NCI-H510A (cell line): ENCODE results near the gene PACRG.
"Not testable (repeated sequence)": the region's sequence is repeated elsewhere in the genome, so short reads cannot be mapped to it uniquely, and the experiment has no call there.

Experiments used
- DNase-seq: peaks from one replicate; lab custom pipeline; 2025; lab: John Stamatoyannopoulos, UW

Gene PACRG

DNA sequence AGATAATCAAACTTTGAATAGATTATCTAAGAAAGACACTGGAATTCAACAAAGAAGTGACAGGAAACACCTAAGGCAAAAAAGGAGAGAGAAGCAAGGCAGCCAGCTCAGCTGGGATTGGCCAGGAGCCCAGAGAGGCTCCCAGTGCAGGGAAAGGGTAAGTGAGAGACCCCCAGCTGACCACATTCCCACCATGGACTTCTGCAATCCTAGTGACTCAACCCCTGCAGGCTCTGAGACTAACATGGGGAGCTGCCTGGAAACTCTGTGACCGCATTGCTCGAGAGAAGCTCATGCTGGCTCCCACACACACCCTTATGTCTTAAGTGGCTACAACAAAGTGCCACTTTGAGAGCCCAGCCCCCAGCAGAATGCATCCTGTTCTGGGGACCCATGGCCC, 215.1 kb downstream of the PACRG start:
- no peak for DNase-seq

- no peak for DNase-seq
Observed at GRCh38 chr6:162943369-162943768, 215.6 kb downstream of the PACRG start.

- no peak for DNase-seq
Observed at GRCh38 chr6:162951164-162951743, 223.5 kb downstream of the PACRG start.

GRCh38 chr6:162952423-162952822, 224.6 kb downstream of the PACRG start:
- no peak for DNase-seq

DNA sequence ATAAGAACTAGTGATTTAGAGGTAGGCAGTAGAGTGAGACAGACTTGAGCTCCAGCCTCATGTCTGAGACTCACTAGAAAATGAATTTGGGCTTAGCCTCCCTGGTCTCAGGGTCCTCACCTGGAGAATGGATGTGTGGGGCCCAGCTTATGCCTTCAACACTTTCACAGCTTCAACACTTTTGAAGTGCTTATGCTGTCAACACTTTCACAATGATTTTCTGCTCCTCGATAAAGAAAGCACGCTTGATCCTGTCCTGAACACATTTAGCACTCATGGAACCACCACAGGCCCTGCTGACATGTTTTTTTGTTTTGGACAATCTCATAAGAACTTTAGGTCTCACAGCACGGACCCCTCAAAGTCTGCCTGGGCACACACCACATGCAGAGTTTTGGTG, 229.3 kb downstream of the PACRG start:
- DNase-seq: no peak

GRCh38 chr6:162960679-162961457, 233.1 kb downstream of the PACRG start:
- DNase-seq: no peak

- DNase-seq: no peak
Observed at GRCh38 chr6:162962093-162962492, 234.3 kb downstream of the PACRG start.

- DNase-seq: no peak
Observed at GRCh38 chr6:162963861-162964260, 236.1 kb downstream of the PACRG start.

DNA sequence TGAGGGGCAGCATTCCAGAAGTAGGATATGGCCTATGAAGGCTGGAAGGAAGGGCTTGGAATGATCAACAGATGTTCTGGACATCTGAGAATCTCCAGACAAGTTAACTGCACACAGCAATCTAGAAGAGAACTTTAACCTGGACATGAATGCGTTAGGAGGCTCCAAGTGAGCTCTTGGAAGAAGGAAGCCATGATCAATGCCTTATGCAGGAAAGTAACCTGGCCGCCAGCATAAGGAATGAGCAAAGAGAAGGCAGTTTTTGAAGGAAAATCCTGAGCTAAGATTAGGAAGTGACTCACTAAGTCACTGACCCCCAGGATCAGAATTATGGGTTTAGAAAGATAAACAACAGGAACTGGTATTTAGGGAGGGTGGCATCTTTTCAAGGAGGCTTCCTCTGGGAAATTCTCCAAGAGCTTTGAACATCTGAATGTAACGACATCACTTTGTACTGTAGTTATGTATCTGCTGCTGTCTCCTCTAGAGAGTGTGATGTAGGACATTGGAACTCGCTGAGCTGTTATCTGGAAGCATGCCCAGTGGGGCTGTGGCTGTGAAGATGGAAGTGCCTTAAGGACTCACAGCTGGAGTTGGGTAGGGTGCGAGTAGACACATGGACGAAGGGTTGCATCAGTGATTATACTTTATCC, 236.8 kb downstream of the PACRG start:
- no peak for DNase-seq

- no peak for DNase-seq
Observed at GRCh38 chr6:162965366-162965765, 237.6 kb downstream of the PACRG start.

DNA sequence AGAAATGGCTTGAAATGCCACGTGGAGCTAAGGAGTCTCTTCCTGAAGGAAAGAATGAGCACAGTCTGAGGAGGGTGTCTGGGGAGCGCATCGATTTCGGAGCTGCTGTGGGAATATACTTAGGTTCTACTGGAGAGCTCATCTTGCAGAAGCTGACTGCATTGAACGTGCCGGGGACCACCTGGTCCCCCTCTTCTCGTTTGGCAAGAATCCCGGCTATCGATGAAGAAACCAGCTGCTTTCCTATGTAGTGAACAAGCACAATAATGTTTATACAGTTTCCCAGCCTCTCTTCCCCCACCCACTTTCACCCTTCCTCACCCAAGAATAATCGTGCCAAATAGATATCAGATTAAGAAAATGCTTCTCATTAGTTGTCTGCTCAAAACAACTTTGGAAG, 242.5 kb downstream of the PACRG start:
- no peak for DNase-seq

DNA sequence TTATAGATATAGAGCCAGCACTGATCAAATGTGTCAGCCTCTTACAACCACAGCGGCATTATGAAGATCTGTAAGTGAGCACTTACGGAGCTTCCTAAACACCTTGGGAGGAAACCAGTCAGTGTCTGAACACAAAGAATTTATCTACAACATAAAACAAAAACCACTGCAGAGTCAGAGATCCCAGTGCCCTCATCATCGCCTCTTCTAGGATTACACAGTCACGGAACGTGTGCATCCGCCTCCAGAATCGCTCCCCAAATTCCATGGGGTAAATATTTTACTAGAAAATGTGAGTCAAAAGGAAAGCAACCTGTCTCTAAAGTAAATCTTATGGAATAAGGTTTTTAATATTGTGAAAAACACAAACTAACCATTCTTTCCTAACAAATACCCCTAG, 243.6 kb downstream of the PACRG start:
- DNase-seq: no peak

DNA sequence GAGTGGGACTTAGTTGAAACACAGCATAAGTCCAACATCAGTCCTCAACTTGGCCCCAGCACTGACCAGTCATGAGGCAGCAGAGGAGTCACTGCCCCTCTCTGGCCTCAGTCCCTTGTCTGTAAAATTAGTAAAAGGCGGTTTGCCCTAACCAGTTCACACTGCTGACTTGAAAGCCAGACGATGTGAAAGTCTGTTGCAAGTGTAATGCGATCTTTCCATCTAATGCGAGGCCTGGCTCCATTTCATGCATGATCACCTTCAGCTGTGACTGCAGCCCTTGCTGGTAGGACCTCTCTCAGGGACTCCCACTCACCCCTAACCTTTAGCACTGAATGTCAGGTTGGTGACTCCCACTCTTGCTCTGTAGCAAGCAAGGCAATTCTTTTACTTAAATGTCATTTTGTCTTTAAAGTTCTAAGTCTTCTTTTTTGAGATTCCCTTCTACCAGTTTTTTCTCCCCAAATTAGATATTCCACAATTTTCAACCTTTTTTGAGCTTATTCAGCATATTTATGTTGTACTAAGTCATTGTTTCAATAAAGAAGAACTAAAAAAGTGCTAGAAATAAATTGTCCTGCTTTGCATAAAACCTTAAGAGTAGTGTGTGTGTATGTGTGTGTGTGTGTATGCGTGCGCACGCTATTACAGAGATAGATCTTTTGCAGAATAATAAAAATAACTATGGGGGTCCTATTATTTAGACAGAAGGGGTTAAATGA, 245.5 kb downstream of the PACRG start:
- DNase-seq: no peak

- no peak for DNase-seq
Observed at GRCh38 chr6:162973980-162974379, 246.2 kb downstream of the PACRG start.

GRCh38 chr6:162974685-162975084, 246.9 kb downstream of the PACRG start:
- DNase-seq: no peak

DNA sequence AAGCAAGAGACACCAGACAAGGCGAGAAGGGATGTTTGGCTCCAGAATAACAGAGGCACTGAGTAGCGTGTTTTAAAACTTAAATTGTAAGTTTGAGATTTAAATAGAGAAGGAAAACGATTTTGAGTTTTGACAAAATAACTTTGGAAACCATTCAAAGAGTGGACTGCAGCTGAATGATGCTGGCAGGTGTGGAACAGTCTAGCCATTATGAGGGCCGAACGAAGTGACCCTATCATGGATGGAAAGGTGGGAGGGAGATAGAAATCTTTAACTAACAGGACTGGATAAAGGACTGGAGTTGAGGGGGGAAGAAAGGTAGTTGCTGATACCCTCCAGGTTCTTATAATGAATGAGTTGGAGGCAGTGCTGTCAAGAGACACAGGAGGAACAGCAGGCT, 248.4 kb downstream of the PACRG start:
- no peak for DNase-seq

DNA sequence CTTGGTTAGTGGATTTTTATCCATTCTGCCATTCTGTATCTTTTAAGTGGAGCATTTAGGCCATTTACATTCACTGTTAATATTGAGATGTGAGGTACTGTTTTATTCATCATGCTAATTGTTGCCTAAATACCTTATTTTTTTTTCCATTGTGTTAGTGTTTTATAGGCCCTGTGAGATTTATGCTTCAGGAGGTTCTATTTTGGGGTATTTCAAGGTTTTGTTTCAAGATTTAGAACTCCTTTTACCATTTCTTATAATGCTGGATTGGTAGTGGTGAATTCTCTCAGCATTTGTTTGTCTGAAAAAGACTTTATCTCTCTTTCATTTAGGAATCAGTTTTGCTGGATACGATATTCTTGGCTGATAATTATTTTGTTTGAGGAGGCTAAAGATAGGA, 255.5 kb downstream of the PACRG start:
- not testable (repeated sequence) for DNase-seq

GRCh38 chr6:162998777-162999176, 271.0 kb downstream of the PACRG start:
- DNase-seq: no peak

- DNase-seq: no peak
Observed at GRCh38 chr6:162999575-163000285, 272.0 kb downstream of the PACRG start.

- no peak for DNase-seq
Observed at GRCh38 chr6:163001330-163001729, 273.6 kb downstream of the PACRG start.

DNA sequence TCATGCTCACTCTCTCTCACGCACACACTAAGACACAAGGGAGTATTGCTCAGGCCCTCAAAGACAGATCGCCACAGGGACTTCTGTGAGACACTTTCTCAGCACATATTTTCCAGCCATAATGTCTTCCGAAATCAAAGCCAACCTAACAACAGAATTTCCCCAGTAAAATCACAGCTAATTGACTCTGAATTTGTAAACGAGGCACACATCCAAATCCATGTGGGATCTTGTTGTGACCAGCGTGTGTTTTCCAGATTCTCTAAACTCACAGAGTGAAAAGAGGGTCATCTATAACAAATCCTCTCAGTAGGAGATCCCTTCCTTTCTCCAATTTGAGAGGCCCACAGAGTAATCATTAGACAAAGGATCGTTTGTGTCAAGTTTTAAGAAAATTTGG, 280.4 kb downstream of the PACRG start:
- DNase-seq: no peak

DNA sequence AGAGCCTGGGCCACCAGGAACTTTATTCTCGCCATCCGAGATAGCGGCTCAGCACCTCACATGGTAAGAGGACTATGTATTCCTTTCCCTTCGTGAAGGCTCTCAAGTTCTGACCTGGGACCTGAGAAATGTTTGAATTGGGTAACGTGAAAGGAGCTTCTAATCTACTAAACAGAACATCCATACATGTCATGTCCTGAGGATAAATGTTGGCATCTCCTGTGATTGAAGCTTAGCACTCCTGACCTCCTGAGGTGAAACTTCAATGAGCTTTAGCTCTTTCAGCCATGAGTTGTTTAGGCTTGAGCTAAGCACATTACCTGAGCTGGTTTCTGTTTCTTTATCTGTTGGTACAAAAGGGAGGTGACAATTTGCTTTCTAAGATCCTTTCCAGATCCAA, 280.9 kb downstream of the PACRG start:
- DNase-seq: no peak
